Liver (tissue), 9 donors: ENCODE measurements around the gene ALAS1. TPM values are rescaled to one million over a fixed set of nuclear protein-coding genes. Genes with fewer than 3 reads are reported as not detected.
A peak's percentile ranks its signal among the peaks of the same experiment; 100 is the strongest.

Source experiments
- DNase-seq: peaks from one replicate; pipeline ENCODE4 v3.0.0-alpha.2; 2017; ENCODE audit warnings: low spot score
- H3K27ac ChIP-seq, 2 donors: one replicate each; pipeline ENCODE4 v1.7.0; 2013; ENCODE audit warnings: inconsistent platforms in 2 of 2, low read length in 2 of 2, control low read depth in 1 of 2, low read depth in 1 of 2, mild to moderate bottlenecking in 1 of 2
- H3K27me3 ChIP-seq, 4 donors: one replicate each; pipeline versions ENCODE4 v1.6.1 to v1.7.0; 2013; ENCODE audit warnings: low read length in 3 of 4, inconsistent platforms in 1 of 4, mild to moderate bottlenecking in 1 of 4, moderate library complexity in 1 of 4; ENCODE audit not compliant: control insufficient read depth in 4 of 4, insufficient read depth in 4 of 4
- H3K36me3 ChIP-seq, 4 donors: one replicate each; pipeline versions ENCODE4 v1.6.1 to v1.7.0; 2013; ENCODE audit warnings: low read length in 3 of 4, mild to moderate bottlenecking in 3 of 4, low read depth in 1 of 4, moderate library complexity in 1 of 4; ENCODE audit not compliant: control insufficient read depth in 4 of 4, insufficient read depth in 3 of 4
- H3K4me1 ChIP-seq, 4 donors: one replicate each; pipeline versions ENCODE4 v1.6.1 to v1.7.0; 2013; ENCODE audit warnings: low read length in 3 of 4, mild to moderate bottlenecking in 3 of 4, moderate library complexity in 1 of 4; ENCODE audit not compliant: control insufficient read depth in 4 of 4, insufficient read depth in 4 of 4
- H3K4me3 ChIP-seq, 3 donors: one replicate each; pipeline versions ENCODE4 v1.6.1 to v1.7.0; 2013; ENCODE audit warnings: low read length in 3 of 3, control low read depth in 1 of 3, low read depth in 1 of 3, mild to moderate bottlenecking in 1 of 3
- H3K9ac ChIP-seq, 2 donors: one replicate each; pipeline ENCODE4 v1.7.0; 2013; ENCODE audit warnings: low read length in 2 of 2, mild to moderate bottlenecking in 2 of 2, moderate library complexity in 2 of 2, control low read depth in 1 of 2, low read depth in 1 of 2
- H3K9me3 ChIP-seq, 4 donors: one replicate each; pipeline versions ENCODE4 v1.6.1 to v1.7.0; 2013; ENCODE audit warnings: low read length in 3 of 4; ENCODE audit not compliant: control insufficient read depth in 4 of 4
- ATF3 ChIP-seq: IDR thresholded peaks from 2 replicates; pipeline ENCODE4 v1.6.1; 2016; ENCODE audit warnings: antibody characterized with exemption
- CTCF ChIP-seq: fragments of 150-350 bp; IDR thresholded peaks from 2 replicates; pipeline ENCODE4 v1.5.1; 2017; ENCODE audit warnings: improper control_type of control experiment, low read depth, low read length; ENCODE audit not compliant: missing input control
- EGR1 ChIP-seq, 2 donors: IDR thresholded peaks; 2 replicates each; pipeline ENCODE4 v1.6.1; 2016 to 2018; ENCODE audit warnings: antibody characterized with exemption in 2 of 2, low read depth in 2 of 2
- FOXA1 ChIP-seq: IDR thresholded peaks from 2 replicates; pipeline ENCODE4 v1.6.1; 2016; ENCODE audit warnings: antibody characterized with exemption
- FOXA2 ChIP-seq: IDR thresholded peaks from 2 replicates; pipeline ENCODE4 v1.6.1; 2016; ENCODE audit warnings: antibody characterized with exemption
- GABPA ChIP-seq, 2 donors: IDR thresholded peaks in 1 of 2; conservative IDR thresholded peaks in 1 of 2; 2 replicates each; pipeline ENCODE4 v1.6.1; 2016; ENCODE audit warnings: antibody characterized with exemption in 2 of 2, mild to moderate bottlenecking in 1 of 2, moderate library complexity in 1 of 2
- HNF4A ChIP-seq, 2 donors: conservative IDR thresholded peaks; 2 replicates each; pipeline ENCODE4 v1.6.1; 2016; ENCODE audit warnings: antibody characterized with exemption in 2 of 2, mild to moderate bottlenecking in 2 of 2
- HNF4G ChIP-seq: IDR thresholded peaks from 2 replicates; pipeline ENCODE4 v1.6.1; 2016; ENCODE audit warnings: antibody characterized with exemption
- JUND ChIP-seq, 2 donors: IDR thresholded peaks; 2 replicates each; pipeline ENCODE4 v1.6.1; 2016; ENCODE audit warnings: antibody characterized with exemption in 2 of 2
- NR2F2 ChIP-seq: IDR thresholded peaks from 2 replicates; pipeline ENCODE4 v1.6.1; 2016; ENCODE audit warnings: antibody characterized with exemption
- RAD21 ChIP-seq, 2 donors: IDR thresholded peaks; 2 replicates each; pipeline ENCODE4 v1.6.1; 2016; ENCODE audit warnings: antibody characterized with exemption in 2 of 2, mild to moderate bottlenecking in 2 of 2
- RXRA ChIP-seq, 2 donors: IDR thresholded peaks; 2 replicates each; pipeline ENCODE4 v1.6.1; 2017 to 2018; ENCODE audit warnings: antibody characterized with exemption in 2 of 2, mild to moderate bottlenecking in 1 of 2
- SP1 ChIP-seq: IDR thresholded peaks from 2 replicates; pipeline ENCODE4 v1.6.1; 2018; ENCODE audit warnings: antibody characterized with exemption, mild to moderate bottlenecking
- TAF1 ChIP-seq: conservative IDR thresholded peaks from 2 replicates; pipeline ENCODE4 v1.6.1; 2016; ENCODE audit warnings: antibody characterized with exemption, mild to moderate bottlenecking
- YY1 ChIP-seq: IDR thresholded peaks from 2 replicates; pipeline ENCODE4 v1.6.1; 2016; ENCODE audit warnings: antibody characterized with exemption, mild to moderate bottlenecking
- ZBTB33 ChIP-seq: IDR thresholded peaks from 2 replicates; pipeline ENCODE4 v1.6.1; 2016; ENCODE audit warnings: antibody characterized with exemption
- WGBS: extraction: QIAGEN DNeasy Blood & Tissue Kit; methylation state at CpG from one replicate; pipeline ENCODE4 v1.1.7; 2013; 5-methylcytosine and 5-hydroxymethylcytosine counted together
- polyA plus RNA-seq, 2 donors: library from polyadenylated mRNA; stranded (reverse) in 1 of 2; unstranded in 1 of 2; fragments of 200-250 nt in 1 of 2; fragments of >200 nt in 1 of 2; fragmentation: Nextera tagmentation in 1 of 2; extraction: Ambion mirVana in 1 of 2; gene quantifications; one replicate each; pipeline versions ENCODE4 v1.2.1 to v1.2.3, GENCODE V29; 2013 to 2015
- total RNA-seq, 2 donors: library from RNA; depleted of rRNA; stranded (reverse); fragments of >200 nt; gene quantifications; one replicate each; pipeline ENCODE4 v1.2.3, GENCODE V29; 2014
- TF ChIP-seq, protein P1 (sequence below): IDR thresholded peaks from 2 replicates; pipeline ENCODE4 v1.6.1; 2016; ENCODE audit warnings: antibody characterized with exemption, mild to moderate bottlenecking
- TF ChIP-seq, protein P2 (sequence below): IDR thresholded peaks from 2 replicates; pipeline ENCODE4 v1.6.1; 2016; ENCODE audit warnings: antibody characterized with exemption
- donor health status: healthy.
- donor health status: healthy.
- donor health status: healthy.
- donor health status: healthy.
- donor health status: healthy.

ALAS1 gene
- total and polyA plus RNA-seq, 4 donors, result 32.3 to 421 (median 137) TPM

GRCh38 chr3:52154135-52155094, 43.5 kb upstream of the ALAS1 start, which contains the start of gene POC1A:
Gene POC1A, minus strand, starts transcription at chr3:52154423. Its CDS starts 51 bp downstream, at chr3:52154372.
- no peaks in the 10 kb centered on the region for H3K36me3 ChIP-seq
- peak within 1 kb of the TSS; percentile 69 to 85 (median 77) for H3K4me3 ChIP-seq
- H3K9me3 ChIP-seq, result no peaks in the 10 kb centered on the region
- TF ChIP-seq FOXA1 (peak; percentile 73), EGR1 (IDR thresholded peaks at IDR 0.05; ENCODE audit: low read depth in 2 of 2) (peak; percentile 98 to 99), HNF4A (conservative IDR thresholded peaks at IDR 0.05) (peak; percentile 69), CTCF (peak; percentile 14), ZBTB33 (peak; percentile 77), RAD21 (IDR thresholded peaks at IDR 0.05) (peak; percentile 58 to 68), SP1 (peak; percentile 98), ATF3 (peak; percentile 85), YY1 (peak; percentile 94), NR2F2 (peak; percentile 78), GABPA (IDR thresholded peaks at IDR 0.05 in 1 of 2, conservative IDR thresholded peaks at IDR 0.05 in 1 of 2) (peak; percentile 38 to 86), JUND (IDR thresholded peaks at IDR 0.05) (peak; percentile 66 to 73), TAF1 (peak; percentile 61), FOXA2 (no peak), HNF4G (peak; percentile 2), RXRA (IDR thresholded peaks at IDR 0.05) (peak; percentile 89)
- TF ChIP-seq, protein P1, sequence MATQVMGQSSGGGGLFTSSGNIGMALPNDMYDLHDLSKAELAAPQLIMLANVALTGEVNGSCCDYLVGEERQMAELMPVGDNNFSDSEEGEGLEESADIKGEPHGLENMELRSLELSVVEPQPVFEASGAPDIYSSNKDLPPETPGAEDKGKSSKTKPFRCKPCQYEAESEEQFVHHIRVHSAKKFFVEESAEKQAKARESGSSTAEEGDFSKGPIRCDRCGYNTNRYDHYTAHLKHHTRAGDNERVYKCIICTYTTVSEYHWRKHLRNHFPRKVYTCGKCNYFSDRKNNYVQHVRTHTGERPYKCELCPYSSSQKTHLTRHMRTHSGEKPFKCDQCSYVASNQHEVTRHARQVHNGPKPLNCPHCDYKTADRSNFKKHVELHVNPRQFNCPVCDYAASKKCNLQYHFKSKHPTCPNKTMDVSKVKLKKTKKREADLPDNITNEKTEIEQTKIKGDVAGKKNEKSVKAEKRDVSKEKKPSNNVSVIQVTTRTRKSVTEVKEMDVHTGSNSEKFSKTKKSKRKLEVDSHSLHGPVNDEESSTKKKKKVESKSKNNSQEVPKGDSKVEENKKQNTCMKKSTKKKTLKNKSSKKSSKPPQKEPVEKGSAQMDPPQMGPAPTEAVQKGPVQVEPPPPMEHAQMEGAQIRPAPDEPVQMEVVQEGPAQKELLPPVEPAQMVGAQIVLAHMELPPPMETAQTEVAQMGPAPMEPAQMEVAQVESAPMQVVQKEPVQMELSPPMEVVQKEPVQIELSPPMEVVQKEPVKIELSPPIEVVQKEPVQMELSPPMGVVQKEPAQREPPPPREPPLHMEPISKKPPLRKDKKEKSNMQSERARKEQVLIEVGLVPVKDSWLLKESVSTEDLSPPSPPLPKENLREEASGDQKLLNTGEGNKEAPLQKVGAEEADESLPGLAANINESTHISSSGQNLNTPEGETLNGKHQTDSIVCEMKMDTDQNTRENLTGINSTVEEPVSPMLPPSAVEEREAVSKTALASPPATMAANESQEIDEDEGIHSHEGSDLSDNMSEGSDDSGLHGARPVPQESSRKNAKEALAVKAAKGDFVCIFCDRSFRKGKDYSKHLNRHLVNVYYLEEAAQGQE, result peak; percentile 91
- TF ChIP-seq, protein P2, sequence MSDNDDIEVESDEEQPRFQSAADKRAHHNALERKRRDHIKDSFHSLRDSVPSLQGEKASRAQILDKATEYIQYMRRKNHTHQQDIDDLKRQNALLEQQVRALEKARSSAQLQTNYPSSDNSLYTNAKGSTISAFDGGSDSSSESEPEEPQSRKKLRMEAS, result peak; percentile 99
- H3K4me1 ChIP-seq, result peaks cover 7 to 13% (median 9%) of the 10 kb centered on the region in 4 donors
- H3K27me3 ChIP-seq, result no peaks in the 10 kb centered on the region
- H3K27ac ChIP-seq, result peak within 1 kb of the TSS; percentile 96
- DNase-seq, result peak; percentile 93
- under 1% methylated on average over 83 of the region's 83 CpGs for WGBS
- peak within 1 kb of the TSS; percentile 78 for H3K9ac ChIP-seq
